Activated CD4-positive, alpha-beta T cell treated with anti-CD3 and anti-CD28 coated beads for 36 hours (primary cell): Measurements from ENCODE around the gene PPP1R3G. TPM values are rescaled to one million over a fixed set of nuclear protein-coding genes. Genes with fewer than 3 reads are reported as not detected.

Source experiments
- ATAC-seq: fragments of 200-7000 bp; cut with Tn5 transposase; one replicate; pipeline ENCODE4 v1.10.0; 2021; ENCODE audit warnings: mild to moderate bottlenecking, moderate library complexity
- CTCF ChIA-PET: fragments of 350-600 bp; sonication (Branson Sonifier 250); formaldehyde crosslinking; loops from one replicate; lab custom pipeline; 2021; ENCODE audit warnings: antibody characterized with exemption; lab: Charles Lee
- POLR2A ChIA-PET: fragments of 350-600 bp; sonication (Branson Sonifier 250); formaldehyde crosslinking; loops from one replicate; lab custom pipeline; 2021; ENCODE audit warnings: antibody characterized with exemption, inconsistent platforms; lab: Charles Lee
- DNase-seq: peaks from one replicate; pipeline ENCODE4 v3.0.0-alpha.2; 2020
- H3K27ac Mint-ChIP-seq: one replicate; pipeline ENCODE4 v1.8.0; 2021; ENCODE audit warnings: mixed read lengths
- H3K27me3 Mint-ChIP-seq: one replicate; pipeline ENCODE4 v1.8.0; 2021; ENCODE audit warnings: mixed read lengths
- H3K36me3 Mint-ChIP-seq: one replicate; pipeline ENCODE4 v1.8.0; 2021; ENCODE audit warnings: low read depth, mixed read lengths
- H3K4me1 Mint-ChIP-seq: one replicate; pipeline ENCODE4 v1.8.0; 2021; ENCODE audit warnings: mixed read lengths
- H3K4me3 Mint-ChIP-seq: one replicate; pipeline ENCODE4 v1.8.0; 2021; ENCODE audit warnings: mild to moderate bottlenecking, moderate library complexity, mixed read lengths
- H3K9me3 Mint-ChIP-seq: one replicate; pipeline ENCODE4 v1.8.0; 2021; ENCODE audit warnings: low read depth, mixed read lengths
- intact Hi-C, 2 experiments: fragments of 100-400 bp; cut with DNase I in 1 of 2; cut with micrococcal nuclease in 1 of 2; formaldehyde crosslinking; loops; one replicate each; pipeline versions ENCODE4 v1.14.2 to v1.15.1; 2022 to 2024; cut with DNase I, micrococcal nuclease
- total RNA-seq, 2 experiments: library from RNA; stranded (reverse); gene quantifications; one replicate each; pipeline ENCODE4 v1.2.3, GENCODE V29; 2021

The PPP1R3G gene
- total RNA-seq, 2 experiments from 2014 or later: 0.09 to 0.11 TPM

DNA sequence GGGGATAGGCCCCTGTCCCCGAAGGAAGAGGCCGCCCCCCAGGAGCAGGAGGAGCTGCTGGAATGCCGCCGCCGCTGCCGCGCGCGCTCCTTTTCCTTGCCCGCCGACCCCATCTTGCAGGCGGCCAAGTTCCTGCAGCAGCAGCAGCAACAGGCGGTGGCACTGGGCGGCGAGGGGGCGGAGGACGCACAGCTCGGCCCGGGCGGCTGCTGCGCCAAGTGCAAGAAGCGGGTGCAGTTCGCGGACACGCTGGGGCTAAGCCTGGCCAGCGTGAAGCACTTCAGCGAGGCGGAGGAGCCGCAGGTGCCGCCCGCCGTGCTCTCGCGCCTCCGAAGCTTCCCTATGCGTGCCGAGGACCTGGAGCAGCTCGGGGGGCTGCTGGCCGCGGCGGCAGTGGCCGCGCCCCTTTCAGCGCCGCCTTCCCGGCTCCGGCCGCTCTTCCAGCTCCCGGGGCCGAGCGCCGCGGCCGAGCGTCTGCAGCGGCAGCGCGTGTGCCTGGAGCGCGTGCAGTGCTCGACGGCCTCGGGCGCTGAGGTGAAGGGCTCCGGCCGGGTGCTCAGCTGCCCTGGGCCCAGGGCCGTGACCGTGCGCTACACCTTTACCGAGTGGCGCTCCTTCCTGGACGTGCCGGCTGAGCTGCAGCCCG lies 630 bp downstream of the PPP1R3G start:
- no peaks in the 10 kb centered on the region for H3K9me3 Mint-ChIP-seq
- H3K27ac Mint-ChIP-seq: no peak overlapping the region
- peak; percentile 27 for ATAC-seq
- no peak overlapping the region for H3K4me3 Mint-ChIP-seq
- DNase-seq: peak; percentile 44
- peaks cover 7% of the 10 kb centered on the region for H3K4me1 Mint-ChIP-seq
- intact Hi-C loops: loop anchor here in 1 of 2 experiments (1.0 to 5.0 kb wide), 2 partner anchors 81 to 917 kb away; partner anchors contain the start of gene RPP40
- H3K36me3 Mint-ChIP-seq: no peaks in the 10 kb centered on the region
- peaks cover 41% of the 10 kb centered on the region for H3K27me3 Mint-ChIP-seq
- CTCF ChIA-PET: interaction anchor here (0.6 kb wide), 1 partner anchor 92 kb away, joined by 3 read pairs; no protein-coding TSS in a partner anchor
- POLR2A ChIA-PET: interaction anchor here (0.6 kb wide), 1 partner anchor 223 kb away, joined by 3 read pairs; no protein-coding TSS in a partner anchor

DNA sequence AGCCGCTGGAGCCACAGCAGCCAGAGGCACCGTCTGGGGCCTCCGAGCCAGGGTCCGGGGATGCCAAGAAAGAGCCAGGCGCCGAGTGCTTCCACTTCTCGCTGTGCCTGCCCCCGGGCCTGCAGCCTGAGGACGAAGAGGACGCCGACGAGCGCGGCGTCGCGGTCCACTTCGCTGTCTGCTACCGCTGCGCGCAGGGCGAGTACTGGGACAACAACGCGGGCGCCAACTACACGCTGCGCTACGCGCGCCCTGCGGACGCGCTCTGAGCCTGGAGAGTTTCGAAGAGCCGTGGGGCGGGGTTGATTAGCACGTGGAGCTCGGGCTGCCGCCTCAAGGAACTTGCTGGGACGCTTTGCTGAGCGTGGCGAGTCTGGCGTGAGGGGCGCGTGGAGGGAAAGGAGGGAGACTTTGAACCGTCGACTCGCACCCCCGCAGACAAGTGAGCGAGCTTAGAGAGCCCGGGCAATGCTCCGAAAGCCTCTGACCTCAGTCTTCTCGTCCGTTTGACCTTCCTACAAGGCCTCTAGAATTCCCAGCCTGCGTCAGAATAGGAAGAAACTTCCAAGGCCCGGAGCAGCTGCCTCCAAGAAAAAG lies 1.3 kb downstream of the PPP1R3G start:
- Mint-ChIP-seq H3K9me3 (no peaks in the 10 kb centered on the region), H3K27me3 (peaks cover 43% of the 10 kb centered on the region), H3K4me1 (peaks cover 10% of the 10 kb centered on the region), H3K27ac (no peak overlapping the region), H3K4me3 (no peak overlapping the region), H3K36me3 (no peaks in the 10 kb centered on the region)
- ChIA-PET CTCF (no interaction called here), POLR2A (no interaction called here)
- peak; percentile 23 for DNase-seq
- ATAC-seq: no peak
- intact Hi-C loops: loop anchor here in 1 of 2 experiments (5.0 kb wide), 1 partner anchor 916 kb away; no protein-coding TSS in a partner anchor

DNA sequence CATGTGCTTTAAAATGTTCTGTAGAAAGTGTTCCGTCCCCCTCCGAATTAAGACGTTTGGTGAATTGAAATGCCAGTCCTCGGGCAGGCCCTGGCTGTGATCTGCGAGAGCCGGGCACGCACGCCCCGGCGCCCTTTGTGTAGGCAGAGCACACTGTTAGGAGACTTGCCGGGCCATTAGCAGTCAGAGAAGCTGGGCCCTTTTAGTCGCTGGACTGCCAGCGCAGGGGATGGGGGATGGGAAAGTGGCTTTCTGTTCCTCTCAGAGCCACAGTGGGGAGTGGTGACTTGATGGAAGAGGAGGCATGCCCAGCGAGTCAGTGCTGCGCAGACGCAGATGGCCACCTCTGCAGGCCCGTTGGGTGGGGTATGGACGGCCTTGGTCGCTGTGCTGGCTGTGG lies 2.2 kb downstream of the PPP1R3G start:
- no peak for DNase-seq
- peaks cover 43% of the 10 kb centered on the region for H3K27me3 Mint-ChIP-seq
- no peak for ATAC-seq
- H3K27ac Mint-ChIP-seq: no peak overlapping the region
- H3K9me3 Mint-ChIP-seq: no peaks in the 10 kb centered on the region
- CTCF ChIA-PET: no interaction called here
- H3K36me3 Mint-ChIP-seq: no peaks in the 10 kb centered on the region
- H3K4me3 Mint-ChIP-seq: no peak overlapping the region
- POLR2A ChIA-PET: no interaction called here
- intact Hi-C loops: loop anchor here in 1 of 2 experiments (5.0 kb wide), 1 partner anchor 915 kb away; no protein-coding TSS in a partner anchor
- H3K4me1 Mint-ChIP-seq: peaks cover 17% of the 10 kb centered on the region

DNA sequence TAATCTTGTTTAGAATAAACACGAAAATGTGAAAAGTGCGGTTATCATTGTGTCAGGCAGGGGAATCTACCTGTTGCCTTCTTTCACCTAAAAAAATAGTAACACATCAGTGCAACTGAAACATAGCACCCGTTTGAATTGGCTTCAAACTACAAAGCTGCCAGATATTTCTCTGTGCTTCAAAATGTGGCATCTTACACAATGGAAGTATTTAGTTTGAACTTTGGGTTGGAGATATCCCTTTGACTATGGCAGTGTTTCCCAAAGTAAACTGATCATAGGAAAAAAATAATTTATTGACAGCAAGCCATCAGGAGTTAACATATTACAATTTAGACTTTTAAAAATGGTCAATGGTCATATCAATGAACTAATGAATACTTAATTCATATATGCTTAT lies 3.6 kb downstream of the PPP1R3G start:
- ChIA-PET CTCF (no interaction called here), POLR2A (no interaction called here)
- no peak for DNase-seq
- no peak overlapping the region for H3K27ac Mint-ChIP-seq
- H3K9me3 Mint-ChIP-seq: no peaks in the 10 kb centered on the region
- no peak for ATAC-seq
- peaks cover 17% of the 10 kb centered on the region for H3K4me1 Mint-ChIP-seq
- intact Hi-C loops: loop anchor here in 1 of 2 experiments (5.0 kb wide), 1 partner anchor 914 kb away; no protein-coding TSS in a partner anchor
- no peak overlapping the region for H3K4me3 Mint-ChIP-seq
- H3K27me3 Mint-ChIP-seq: peaks cover 40% of the 10 kb centered on the region
- no peaks in the 10 kb centered on the region for H3K36me3 Mint-ChIP-seq

DNA sequence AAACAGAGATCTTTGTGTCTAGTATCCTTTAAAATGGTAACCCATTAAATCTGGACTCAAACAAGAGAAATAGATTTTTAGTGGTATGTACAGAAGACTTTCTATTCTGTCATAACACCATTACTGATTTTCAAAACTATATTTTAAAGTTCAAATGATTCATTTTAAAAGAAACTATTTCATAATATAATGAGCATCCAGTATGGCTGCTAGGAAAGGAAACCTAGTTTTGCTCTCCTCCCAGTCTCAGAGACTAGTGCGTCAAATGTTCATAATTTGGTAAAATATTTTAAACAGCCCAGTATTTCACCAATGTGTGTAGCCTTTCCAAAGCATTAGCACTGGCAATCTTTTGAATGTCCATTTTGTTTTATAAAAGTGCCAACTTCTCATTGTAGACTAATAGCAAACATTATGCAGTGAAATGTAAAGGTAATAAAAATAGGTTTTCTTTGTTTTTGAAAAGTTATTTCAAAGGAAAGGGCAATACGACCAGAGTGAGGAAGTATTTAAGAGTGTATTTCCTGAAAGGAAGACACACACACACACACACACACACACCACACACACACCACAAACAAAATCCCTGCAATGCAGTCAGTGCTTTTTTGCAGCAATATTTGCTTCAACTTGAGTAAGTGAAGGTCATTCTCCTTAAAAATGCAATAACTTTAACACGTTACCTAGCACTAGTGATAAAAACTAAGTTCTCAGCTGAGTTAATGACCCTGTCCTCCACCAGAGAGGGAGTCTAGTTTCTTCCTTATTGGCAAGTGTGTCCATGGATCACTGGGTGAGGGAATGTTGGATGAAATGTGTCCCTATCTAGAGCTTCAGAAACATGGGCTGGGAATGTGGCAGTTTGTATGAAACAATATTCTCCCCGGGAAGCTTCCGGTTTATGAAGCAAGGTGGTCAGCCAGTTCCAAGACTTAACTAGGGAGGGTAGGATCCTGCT lies 4.6 kb downstream of the PPP1R3G start:
- DNase-seq (no peak), ATAC-seq (no peak)
- no peak overlapping the region for H3K27ac Mint-ChIP-seq
- ChIA-PET CTCF (no interaction called here), POLR2A (interaction anchor here (0.7 kb wide), 1 partner anchor 819 kb away, joined by 4 read pairs; no protein-coding TSS in a partner anchor)
- peaks cover 40% of the 10 kb centered on the region for H3K27me3 Mint-ChIP-seq
- no peaks in the 10 kb centered on the region for H3K9me3 Mint-ChIP-seq
- no peaks in the 10 kb centered on the region for H3K36me3 Mint-ChIP-seq
- peaks cover 17% of the 10 kb centered on the region for H3K4me1 Mint-ChIP-seq
- no peak overlapping the region for H3K4me3 Mint-ChIP-seq
- intact Hi-C loops: loop anchor here in 1 of 2 experiments (5.0 kb wide), 1 partner anchor 913 kb away; no protein-coding TSS in a partner anchor

DNA sequence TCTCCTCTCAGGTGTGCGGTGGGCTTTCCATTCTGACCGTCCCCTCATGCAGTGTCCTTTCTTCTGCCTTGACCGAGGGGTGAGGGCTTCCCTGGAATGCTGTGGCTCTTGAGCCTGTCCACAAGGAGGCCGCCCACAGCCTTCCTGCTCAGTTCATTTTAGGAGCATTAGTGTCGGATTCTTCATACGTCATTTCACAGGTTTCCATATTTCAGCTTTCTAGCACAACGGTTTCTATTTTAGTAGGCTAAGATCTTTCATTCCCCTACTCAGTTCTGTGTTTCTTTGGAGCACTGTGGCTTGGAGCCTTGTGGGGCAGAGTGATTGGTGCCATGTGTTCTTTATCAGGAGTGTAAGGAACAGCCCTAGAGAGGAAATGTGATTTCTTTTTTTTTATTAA lies 5.5 kb downstream of the PPP1R3G start:
- POLR2A ChIA-PET: interaction anchor here (0.7 kb wide), 1 partner anchor 819 kb away, joined by 4 read pairs; no protein-coding TSS in a partner anchor
- peaks cover 17% of the 10 kb centered on the region for H3K4me1 Mint-ChIP-seq
- no peak overlapping the region for H3K27ac Mint-ChIP-seq
- intact Hi-C loops: no loop called here
- H3K4me3 Mint-ChIP-seq: no peak overlapping the region
- H3K27me3 Mint-ChIP-seq: peaks cover 39% of the 10 kb centered on the region
- H3K36me3 Mint-ChIP-seq: no peaks in the 10 kb centered on the region
- ATAC-seq: peak; percentile 44
- DNase-seq: no peak
- H3K9me3 Mint-ChIP-seq: no peaks in the 10 kb centered on the region
- CTCF ChIA-PET: no interaction called here

DNA sequence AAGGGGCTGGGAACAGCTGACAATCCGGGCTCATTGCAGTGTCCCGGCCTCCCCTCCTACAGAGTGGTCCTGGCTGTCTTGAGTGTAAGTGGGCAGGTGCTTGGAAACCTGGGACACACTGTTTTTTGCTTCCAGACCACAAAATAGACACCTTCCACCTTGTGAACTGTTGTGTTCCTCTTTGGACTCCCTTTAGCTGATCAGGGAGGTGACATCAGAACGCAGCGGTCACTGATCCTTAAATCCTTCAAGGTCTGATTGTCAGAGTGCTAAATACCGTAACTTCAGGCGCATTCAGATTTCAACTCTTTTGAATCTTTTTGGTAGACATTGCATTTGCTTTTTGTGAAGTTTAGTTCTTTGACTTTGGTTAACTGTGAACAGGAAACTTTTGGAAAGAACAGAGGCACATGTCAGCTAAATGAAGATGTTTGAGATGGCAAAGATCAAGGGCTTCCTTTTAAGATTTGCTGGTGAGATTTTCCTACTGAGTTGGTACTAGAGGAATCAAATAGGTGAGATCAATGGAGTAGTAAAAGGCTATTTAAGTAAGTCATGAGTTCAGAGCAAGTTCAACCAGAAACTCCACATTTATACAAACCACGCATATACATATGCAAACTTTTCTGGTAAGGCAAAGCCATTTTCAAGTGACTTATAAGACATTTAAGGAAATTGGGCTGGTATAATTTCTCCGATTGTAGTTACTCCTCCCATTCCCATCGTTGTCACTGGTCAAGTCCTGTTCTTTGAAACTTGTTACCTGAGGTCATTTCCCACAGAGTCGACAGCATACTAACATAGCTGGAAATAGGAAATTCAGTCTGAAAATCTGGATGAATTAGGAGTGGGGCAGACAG lies 6.3 kb downstream of the PPP1R3G start:
- ATAC-seq: no peak
- no peaks in the 10 kb centered on the region for H3K9me3 Mint-ChIP-seq
- CTCF ChIA-PET: interaction anchor here (0.6 kb wide), 1 partner anchor 810 kb away, joined by 3 read pairs; no protein-coding TSS in a partner anchor

DNA sequence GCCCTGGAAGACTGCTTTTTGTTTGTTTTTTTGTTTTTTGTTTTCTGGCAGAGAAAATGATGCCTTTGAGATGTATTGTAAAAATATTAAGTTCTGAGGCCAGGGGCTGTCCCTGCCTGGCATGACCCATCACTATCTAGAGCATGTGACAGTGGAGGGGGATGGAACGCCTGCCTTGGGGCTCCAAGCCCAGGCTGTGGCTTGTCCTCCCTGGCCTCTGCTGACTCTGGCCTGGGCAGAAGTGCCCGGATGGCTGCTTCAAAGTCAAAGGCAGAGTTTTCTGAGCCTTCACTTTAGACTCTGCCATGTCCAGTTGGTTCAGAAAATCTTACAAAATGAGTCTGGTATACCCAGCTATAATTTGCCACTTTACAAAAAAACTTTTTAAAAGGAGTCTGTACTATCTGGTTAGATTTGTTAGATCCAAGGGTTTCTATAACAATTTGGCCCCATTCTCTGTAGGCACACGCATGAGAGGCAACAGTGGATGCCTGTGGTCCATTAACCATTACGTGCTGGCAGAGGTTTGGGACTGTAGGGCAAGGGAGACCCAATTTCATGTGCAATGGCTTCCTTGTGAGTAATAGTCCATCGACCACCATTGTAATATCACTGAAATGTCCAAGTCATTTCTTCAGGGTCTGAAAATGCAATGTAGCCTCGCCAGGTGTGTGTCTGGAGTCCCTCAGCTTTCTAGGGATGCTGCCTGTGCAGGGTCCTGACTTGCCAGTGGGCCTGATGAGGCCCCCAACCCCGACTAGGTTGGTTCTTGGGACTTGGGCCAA lies 8.3 kb downstream of the PPP1R3G start:
- intact Hi-C loops: no loop called here
- Mint-ChIP-seq H3K9me3 (no peaks in the 10 kb centered on the region), H3K4me3 (no peak overlapping the region), H3K4me1 (peaks cover 16% of the 10 kb centered on the region), H3K36me3 (no peaks in the 10 kb centered on the region), H3K27me3 (peaks cover 30% of the 10 kb centered on the region), H3K27ac (no peak overlapping the region)
- CTCF ChIA-PET: no interaction called here
- no peak for DNase-seq
- POLR2A ChIA-PET: no interaction called here
- no peak for ATAC-seq

More for the DNA sequence above, 6.3 kb downstream of the PPP1R3G start:
- intact Hi-C loops: no loop called here
- no peaks in the 10 kb centered on the region for H3K36me3 Mint-ChIP-seq
- peaks cover 37% of the 10 kb centered on the region for H3K27me3 Mint-ChIP-seq
- POLR2A ChIA-PET: interaction anchor here (0.6 kb wide), 1 partner anchor 275 kb away, joined by 3 read pairs; no protein-coding TSS in a partner anchor
- peaks cover 16% of the 10 kb centered on the region for H3K4me1 Mint-ChIP-seq
- H3K4me3 Mint-ChIP-seq: no peak overlapping the region
- H3K27ac Mint-ChIP-seq: no peak overlapping the region
- no peak for DNase-seq

DNA sequence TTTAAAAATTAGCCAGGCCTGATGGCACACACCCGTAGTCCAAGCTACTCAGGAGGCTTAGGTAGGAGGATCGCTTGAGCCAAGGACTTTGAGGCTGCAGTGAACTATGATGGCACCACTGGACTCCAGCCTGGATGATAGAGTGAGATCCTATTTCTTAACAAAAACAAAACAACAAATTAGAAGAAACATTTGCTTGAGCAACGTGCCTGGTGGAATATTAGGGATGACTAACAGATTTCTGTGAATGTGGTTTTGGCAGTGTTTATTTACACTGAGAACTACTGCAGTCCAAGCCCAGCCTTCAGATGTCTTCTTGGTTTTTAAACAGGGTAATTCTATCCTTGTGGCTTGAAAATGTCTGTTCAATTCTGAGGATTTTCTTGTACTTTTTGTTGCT lies 9.2 kb downstream of the PPP1R3G start:
- POLR2A ChIA-PET: no interaction called here

DNA sequence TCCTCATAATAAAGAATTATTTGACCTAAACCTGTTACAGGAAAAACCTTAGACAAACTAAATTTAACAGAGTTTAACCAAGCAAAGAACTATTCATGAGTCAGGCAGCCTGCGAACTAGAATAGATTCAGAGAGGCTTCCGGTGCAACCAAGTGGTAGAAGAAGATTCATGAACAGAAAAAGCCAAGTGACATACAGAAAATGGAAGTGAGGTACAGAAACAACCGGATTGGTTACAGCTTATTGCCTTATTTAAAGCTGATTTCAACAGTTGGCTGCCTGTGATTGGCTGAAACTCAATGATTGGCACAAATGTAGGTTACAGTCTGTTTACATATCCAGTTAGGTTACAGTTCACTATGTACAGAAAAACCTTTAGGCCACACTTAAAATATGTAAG lies 10.1 kb downstream of the PPP1R3G start:
- no peak for ATAC-seq
- H3K4me3 Mint-ChIP-seq: no peak overlapping the region
- no peaks in the 10 kb centered on the region for H3K9me3 Mint-ChIP-seq
- H3K36me3 Mint-ChIP-seq: no peaks in the 10 kb centered on the region
- peaks cover 11% of the 10 kb centered on the region for H3K4me1 Mint-ChIP-seq
- intact Hi-C loops: no loop called here
- CTCF ChIA-PET: no interaction called here
- H3K27me3 Mint-ChIP-seq: peaks cover 20% of the 10 kb centered on the region
- DNase-seq: no peak
- POLR2A ChIA-PET: no interaction called here
- no peak overlapping the region for H3K27ac Mint-ChIP-seq

More for the DNA sequence above, 9.2 kb downstream of the PPP1R3G start:
- no peak for DNase-seq
- H3K9me3 Mint-ChIP-seq: no peaks in the 10 kb centered on the region
- peaks cover 27% of the 10 kb centered on the region for H3K27me3 Mint-ChIP-seq
- ATAC-seq: no peak
- H3K4me1 Mint-ChIP-seq: peaks cover 16% of the 10 kb centered on the region
- intact Hi-C loops: no loop called here
- no peaks in the 10 kb centered on the region for H3K36me3 Mint-ChIP-seq
- no peak overlapping the region for H3K4me3 Mint-ChIP-seq
- no peak overlapping the region for H3K27ac Mint-ChIP-seq
- CTCF ChIA-PET: no interaction called here
